ENCODE data around the gene AMY1B.
"Not testable (repeated sequence)": the region's sequence is repeated elsewhere in the genome, so short reads cannot be mapped to it uniquely, and the experiment has no call there.

GRCh38 chr1:103707670-103708069 lies 11.7 kb upstream of the AMY1B start:
- TF ChIP-seq POLR2A, CTCF (IDR thresholded peaks at IDR 0.05): not testable (repeated sequence)
